Memory B cell (primary cell): ENCODE results near the gene EFCC1.
A peak's percentile ranks its signal among the peaks of the same experiment; 100 is the strongest.
"Not testable (repeated sequence)": the region's sequence is repeated elsewhere in the genome, so short reads cannot be mapped to it uniquely, and the experiment has no call there.

ENCODE experiments used
- ATAC-seq: fragments of 150-1000 bp; cut with Tn5 transposase; 2 replicates; pipeline ENCODE4 v1.10.0; 2021; ENCODE audit warnings: low read depth, mild to moderate bottlenecking, moderate library complexity
- DNase-seq, 2 donors: peaks; one replicate each; pipeline ENCODE4 v3.0.0; 2022; ENCODE audit warnings: low spot score in 2 of 2
- H3K27ac Mint-ChIP-seq: one replicate; pipeline ENCODE4 v1.8.0; 2022; ENCODE audit warnings: mild to moderate bottlenecking, moderate library complexity, mixed read lengths
- H3K27me3 Mint-ChIP-seq: one replicate; pipeline ENCODE4 v1.8.0; 2022; ENCODE audit warnings: mixed read lengths
- H3K36me3 Mint-ChIP-seq: one replicate; pipeline ENCODE4 v1.8.0; 2022; ENCODE audit warnings: mild to moderate bottlenecking, mixed read lengths
- H3K4me1 Mint-ChIP-seq: one replicate; pipeline ENCODE4 v1.8.0; 2022; ENCODE audit warnings: mixed read lengths
- H3K4me3 Mint-ChIP-seq: one replicate; pipeline ENCODE4 v1.8.0; 2022; ENCODE audit warnings: mild to moderate bottlenecking, moderate library complexity, mixed read lengths
- H3K9me3 Mint-ChIP-seq: one replicate; pipeline ENCODE4 v1.8.0; 2022; ENCODE audit warnings: mixed read lengths

Gene EFCC1

GRCh38 chr3:129087138-129087702 is 86.1 kb downstream of the EFCC1 start:
- ATAC-seq: no peak
- no peak overlapping the region for H3K27ac Mint-ChIP-seq
- H3K36me3 Mint-ChIP-seq: peaks cover 2% of the 10 kb centered on the region

GRCh38 chr3:129087904-129088303 is 86.8 kb downstream of the EFCC1 start:
- peak; percentile 70 for ATAC-seq
- DNase-seq, H3K4me3 Mint-ChIP-seq, H3K36me3 Mint-ChIP-seq, H3K9me3 Mint-ChIP-seq, H3K27ac Mint-ChIP-seq, H3K4me1 Mint-ChIP-seq, H3K27me3 Mint-ChIP-seq: not testable (repeated sequence)

More at GRCh38 chr3:129087138-129087702, 86.1 kb downstream of the EFCC1 start:
- peaks cover 4% of the 10 kb centered on the region for H3K27me3 Mint-ChIP-seq
- H3K4me3 Mint-ChIP-seq: no peak overlapping the region
- no peak for DNase-seq
- no peaks in the 10 kb centered on the region for H3K9me3 Mint-ChIP-seq
- no peaks in the 10 kb centered on the region for H3K4me1 Mint-ChIP-seq

- not testable (repeated sequence) for H3K9me3 Mint-ChIP-seq, H3K4me3 Mint-ChIP-seq, H3K27ac Mint-ChIP-seq, DNase-seq, H3K36me3 Mint-ChIP-seq, H3K27me3 Mint-ChIP-seq, ATAC-seq, H3K4me1 Mint-ChIP-seq
Measured at GRCh38 chr3:129088312-129088711, 87.2 kb downstream of the EFCC1 start.
